Stimulated activated CD4-positive, alpha-beta T cell treated with anti-CD3 and anti-CD28 coated beads, Interleukin-12 subunit alpha, Interleukin-12 subunit beta, amount 100 ng/mL, for 48 hours (primary cell): ENCODE results near the gene C11orf42.

Source experiments
- DNase-seq, 3 donors: peaks; one replicate each; pipeline ENCODE4 v3.0.0-alpha.2; 2020; ENCODE audit warnings: low read depth in 2 of 3, low spot score in 1 of 3

The C11orf42 gene

GRCh38 chr11:6205366-6205765 lies at the start of gene C11orf42:
C11orf42 (plus strand) TSS chr11:6205557; CDS start chr11:6205616, 59 bp downstream.
- DNase-seq, result no peak

GRCh38 chr11:6156628-6157359 lies 48.6 kb upstream of the C11orf42 start:
- no peak for DNase-seq

DNA sequence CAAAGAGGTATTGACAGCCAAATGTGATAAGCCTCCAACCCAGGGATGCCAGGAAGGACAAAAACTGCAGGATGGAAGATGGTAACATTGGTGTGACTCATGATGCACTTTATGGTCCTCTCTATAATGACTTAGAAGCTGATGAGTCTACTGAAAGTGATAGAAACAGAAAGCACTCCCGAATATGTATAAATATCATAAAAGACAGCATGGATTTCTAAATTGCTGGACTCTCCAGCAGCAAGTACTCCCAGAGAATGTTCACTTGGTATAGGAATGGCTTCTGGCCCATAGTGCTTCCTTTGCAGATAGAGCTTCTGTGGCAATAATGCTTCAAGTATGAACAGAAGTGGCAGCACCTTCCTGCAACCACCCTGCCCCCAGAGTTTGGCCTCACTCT lies 35.1 kb upstream of the C11orf42 start, which contains the start of gene OR52B2:
Gene OR52B2, minus strand, starts transcription at position 101 of the 400 bp plus-strand sequence. Its CDS starts 0 bp downstream, at position 101.
- no peak for DNase-seq

- DNase-seq, result no peak
Observed at GRCh38 chr11:6175440-6175839, 29.9 kb upstream of the C11orf42 start.

GRCh38 chr11:6191742-6192141 lies 13.6 kb upstream of the C11orf42 start:
- DNase-seq, result no peak

DNA sequence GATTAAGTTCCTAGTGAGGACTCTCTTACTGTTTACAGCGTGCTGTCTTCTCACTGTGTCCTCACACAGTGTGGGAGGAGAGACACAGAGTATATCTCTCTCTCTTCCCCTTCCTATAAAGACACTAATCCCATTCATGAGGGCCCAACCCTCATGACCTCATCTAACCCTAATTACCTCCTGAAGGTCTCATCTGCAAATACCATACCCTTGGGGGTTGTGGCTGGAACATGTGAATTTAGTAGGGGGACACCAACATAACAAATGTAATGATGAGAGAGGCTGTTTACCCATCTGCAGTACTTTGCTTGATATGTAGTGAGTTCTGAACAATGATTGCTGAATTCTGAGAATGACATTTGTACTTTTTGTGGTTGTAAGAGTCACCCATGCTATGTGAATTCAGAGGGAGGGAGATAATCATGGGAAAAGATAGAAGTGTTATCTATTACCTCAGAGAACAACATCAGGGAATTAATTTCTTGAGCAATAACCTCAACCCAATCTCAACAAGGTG lies 11.2 kb upstream of the C11orf42 start:
- no peak for DNase-seq

DNA sequence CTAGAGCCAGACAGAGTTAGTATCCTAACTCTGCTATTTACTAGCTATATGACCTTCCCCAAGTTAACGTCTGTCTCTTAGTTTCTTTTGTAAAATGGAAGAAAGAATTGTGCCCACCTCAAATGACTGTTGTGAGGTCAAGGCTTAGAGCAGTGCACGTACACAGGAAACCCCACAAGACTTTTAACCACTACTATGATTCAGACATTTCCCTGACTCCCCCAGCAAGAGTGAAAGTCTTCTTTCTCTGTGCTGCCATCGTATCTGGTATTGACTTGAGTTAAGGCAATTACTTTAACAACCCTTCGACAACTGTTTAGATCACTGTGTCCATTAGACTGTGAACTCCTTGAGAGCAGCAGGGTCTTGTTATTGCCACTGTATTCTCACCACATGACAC lies 9.0 kb upstream of the C11orf42 start:
- no peak for DNase-seq

DNA sequence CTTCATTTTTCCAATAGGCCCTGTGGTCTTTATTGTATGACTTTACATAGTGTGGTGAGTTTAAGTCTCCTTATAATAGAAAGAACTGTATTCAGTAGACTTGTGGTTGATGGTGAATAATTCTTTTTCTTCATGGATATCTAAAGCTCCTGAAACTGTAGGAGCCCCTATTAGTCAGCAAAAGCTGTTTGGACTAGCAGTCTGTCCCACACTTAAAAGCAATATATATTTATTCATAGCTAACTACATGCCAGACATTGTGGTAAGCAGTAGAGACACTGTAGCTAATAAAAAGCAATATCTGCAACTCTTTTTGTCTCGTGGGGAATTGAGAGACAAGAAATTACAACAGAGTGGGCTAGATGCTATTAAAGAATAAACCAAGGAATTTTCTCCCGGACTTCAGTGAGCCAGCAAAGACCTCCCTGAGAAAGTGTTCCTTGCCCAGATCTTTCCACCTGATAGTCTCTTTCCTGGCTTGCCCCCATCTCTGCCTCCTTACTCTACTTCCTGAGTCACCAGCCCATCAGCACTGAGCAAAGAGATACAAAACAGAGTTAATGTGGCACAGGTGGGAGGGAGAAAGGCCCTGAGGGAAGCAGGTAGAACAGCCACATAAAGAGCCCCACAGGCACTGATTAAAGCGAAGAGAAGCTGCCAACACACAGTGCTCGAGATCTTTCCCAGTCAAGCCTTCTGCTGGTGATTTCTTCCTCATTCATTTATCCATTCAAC lies 7.7 kb upstream of the C11orf42 start:
- no peak for DNase-seq

GRCh38 chr11:6199174-6199810 lies 6.1 kb upstream of the C11orf42 start, which contains the start of gene OR52W1:
OR52W1 (plus strand) TSS chr11:6199224; CDS start chr11:6199224, 0 bp downstream.
- no peak for DNase-seq

GRCh38 chr11:6200975-6201374 lies 4.4 kb upstream of the C11orf42 start:
- DNase-seq, result no peak

DNA sequence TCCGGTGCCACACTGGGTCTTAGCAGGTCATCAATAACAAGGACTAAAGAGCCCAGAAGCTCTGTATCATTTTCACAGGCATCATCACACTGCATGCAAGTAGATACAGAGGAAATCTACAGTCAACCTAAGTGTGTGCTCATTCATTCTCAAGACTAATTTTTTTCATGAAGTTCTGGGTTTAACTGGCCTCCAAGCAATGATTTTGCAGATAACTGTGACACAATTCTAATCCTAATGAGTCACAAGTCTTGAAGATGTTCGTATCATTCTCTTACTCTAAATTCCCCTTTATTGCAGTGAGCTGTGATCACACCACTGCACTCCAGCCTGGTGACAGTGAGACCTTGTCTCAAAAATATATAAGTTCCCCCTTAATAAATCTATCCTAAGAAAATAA lies 3.9 kb upstream of the C11orf42 start:
- DNase-seq, result no peak

GRCh38 chr11:6202041-6202440 lies 3.3 kb upstream of the C11orf42 start:
- no peak for DNase-seq

DNA sequence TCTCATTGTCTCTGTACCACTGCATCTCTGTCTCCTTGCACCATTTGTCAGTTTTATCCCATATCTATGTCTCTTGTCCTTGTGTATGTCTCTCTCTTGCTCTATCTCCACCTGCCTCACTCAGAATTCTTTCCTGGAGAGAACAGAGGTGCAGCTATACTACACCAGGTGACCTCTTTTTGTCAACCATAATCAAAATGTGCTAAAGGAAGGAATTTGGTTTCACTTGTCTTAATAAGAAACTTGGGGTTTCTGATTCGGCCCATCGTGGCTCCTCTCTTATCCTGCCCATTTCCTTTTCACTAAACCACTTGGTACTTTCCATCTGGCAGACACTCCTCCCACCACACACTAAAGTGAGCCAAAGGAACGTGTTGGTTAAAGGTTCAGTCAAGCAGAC lies 2.0 kb upstream of the C11orf42 start:
- no peak for DNase-seq

DNA sequence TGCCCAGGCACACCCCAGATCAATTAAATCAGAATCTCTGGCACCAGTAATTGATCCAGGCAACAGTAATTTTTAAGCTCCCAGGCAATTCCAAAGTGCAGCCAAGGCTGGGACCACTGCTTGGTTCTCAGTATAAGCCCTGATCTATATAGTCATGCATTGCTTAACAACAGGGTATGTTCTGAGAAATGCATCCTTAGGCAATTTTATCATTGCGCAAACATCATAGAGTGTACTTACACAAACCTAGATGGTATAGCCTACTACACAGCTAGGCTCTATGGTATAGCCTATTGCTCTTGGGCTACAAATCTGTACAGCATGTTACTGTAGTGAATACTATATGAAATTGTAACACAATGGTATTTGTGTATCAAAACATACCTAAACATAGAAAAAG lies 651 bp upstream of the C11orf42 start:
- no peak for DNase-seq

DNA sequence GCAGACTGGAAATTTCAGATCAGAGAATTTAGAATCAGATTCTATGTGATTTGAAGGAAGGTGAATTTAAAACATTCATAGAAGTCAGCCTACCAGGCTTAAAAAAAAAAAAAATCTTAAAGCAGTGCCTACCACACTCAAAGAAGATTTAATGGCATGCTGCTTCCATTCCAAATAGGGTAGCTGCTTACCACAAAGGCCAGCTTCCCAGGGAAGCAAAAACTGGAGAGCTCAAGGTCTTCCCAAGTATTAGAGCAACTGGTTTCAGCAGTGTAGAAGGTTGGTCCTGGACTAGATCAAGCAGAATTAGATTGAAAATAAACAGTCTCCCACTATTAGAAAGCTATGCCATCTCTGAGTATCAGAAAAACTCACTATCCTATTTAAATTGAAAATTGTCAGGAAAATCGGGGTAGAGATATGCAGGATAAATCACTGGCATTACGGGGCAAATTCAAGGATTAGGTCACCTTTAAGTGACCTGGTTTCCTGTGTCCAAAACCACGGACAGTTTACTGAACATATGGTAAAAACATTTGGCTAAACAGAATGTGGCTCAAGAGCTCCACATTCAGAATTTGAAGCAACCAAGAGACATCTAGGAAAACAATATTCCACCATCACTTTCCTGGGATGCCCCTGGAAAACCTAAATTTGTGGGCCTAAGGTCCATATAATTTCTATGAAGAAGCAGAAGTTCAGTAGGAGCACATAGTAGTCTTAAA lies 1.3 kb downstream of the C11orf42 start:
- no peak for DNase-seq

- DNase-seq, result no peak
Observed at GRCh38 chr11:6209801-6210200, 4.4 kb downstream of the C11orf42 start.

DNA sequence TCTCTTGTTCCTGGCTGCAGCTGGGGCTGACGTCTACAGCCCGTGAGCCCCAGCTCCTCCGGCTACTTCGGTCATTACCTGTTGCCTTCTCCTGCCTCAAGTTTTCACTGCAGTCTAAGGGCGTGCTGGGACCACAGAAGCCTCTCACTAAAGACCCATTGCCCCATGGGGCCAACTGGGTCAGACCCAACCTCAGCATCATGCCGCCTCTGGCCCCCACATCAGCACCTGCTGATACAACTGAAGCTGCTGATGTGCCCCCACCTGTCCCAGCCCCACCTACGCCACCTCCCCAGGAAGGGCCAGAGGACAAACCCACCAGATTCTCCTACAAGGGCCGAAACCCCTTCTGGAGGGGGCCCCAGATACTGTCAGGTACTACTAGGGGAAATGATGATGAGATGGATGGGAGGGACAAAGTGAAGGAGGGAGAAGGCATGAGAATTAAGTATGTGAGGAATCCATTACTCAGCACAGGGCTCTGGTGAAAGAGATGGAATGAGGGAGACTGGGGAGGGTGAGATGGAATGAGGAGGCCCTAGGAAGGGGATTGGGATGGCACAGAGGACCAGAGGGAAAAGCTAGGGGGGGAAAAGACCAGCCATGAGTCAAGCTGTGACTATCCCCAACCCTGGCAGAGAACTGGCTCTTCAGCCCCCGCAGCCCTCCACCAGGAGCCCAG lies 5.1 kb downstream of the C11orf42 start:
- DNase-seq, result no peak

DNA sequence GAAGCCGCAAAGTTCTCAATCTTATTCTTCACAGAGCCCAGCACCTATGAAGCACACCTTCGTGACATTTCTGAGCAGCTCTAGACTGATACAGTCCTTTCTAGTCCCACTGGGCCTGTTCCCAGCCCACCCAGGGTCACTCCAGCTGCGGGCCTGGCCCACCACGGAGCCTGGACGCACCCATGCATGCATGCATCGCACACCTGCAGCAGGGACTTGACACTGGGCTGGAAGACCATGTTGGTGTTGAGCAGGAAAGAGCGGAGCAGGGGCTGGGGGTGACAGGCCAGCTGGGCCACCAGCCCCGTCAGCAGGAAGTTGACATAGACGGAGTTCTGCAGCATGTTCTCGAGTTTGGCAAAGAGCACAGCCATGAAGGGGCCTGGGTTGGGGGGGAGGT lies 9.2 kb downstream of the C11orf42 start:
- DNase-seq, result no peak

DNA sequence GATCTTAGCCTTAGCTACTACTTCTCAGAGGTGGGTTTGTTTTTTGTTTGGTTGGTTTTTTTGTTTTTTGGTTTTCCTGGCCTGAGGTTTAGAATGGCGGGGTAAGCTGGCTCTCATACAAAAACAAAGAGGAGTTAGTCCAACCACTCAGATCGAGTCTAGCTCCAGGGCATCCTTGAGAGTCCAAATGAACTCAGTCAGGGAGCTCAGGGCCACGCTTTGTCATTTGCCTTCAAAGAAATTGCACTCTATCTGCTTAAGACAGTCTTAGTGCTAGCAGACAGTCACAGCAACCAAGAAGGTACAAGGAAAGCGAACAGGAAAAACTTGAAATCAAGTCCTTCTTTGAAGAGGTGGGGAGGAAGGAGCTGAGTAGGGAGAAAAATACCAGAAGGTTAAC lies 11.1 kb downstream of the C11orf42 start:
- no peak for DNase-seq

DNA sequence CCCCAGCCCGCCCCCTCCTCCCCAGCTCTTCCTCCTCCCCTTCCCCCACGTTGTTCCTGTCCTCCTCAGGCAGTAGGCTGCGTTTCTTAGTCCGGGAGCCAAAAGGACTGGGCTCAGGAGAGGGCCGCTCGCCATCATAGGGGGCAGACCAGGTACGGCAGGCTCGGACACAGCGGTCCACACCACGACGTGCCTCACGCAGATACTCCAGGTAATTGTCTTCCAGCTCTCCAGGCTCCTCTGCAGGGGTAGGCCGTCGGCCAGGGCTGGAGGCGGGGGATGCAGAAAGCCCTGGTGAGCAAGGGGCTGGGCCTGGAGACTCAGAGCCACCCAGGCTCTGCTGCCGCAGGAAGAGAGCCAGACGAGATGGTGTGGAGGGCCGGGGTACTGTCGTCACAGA lies 12.4 kb downstream of the C11orf42 start:
- no peak for DNase-seq

GRCh38 chr11:6219359-6219758 lies 14.0 kb downstream of the C11orf42 start:
- no peak for DNase-seq
